Measurements from ENCODE around the gene SKIC8. TPM values are rescaled to one million over a fixed set of nuclear protein-coding genes. Genes with fewer than 3 reads are reported as not detected.

SKIC8 gene
- total RNA-seq, 1 donor from 2014 or later: 49.0 TPM

GRCh38 chr15:78319588-78319987 lies 20.2 kb upstream of the SKIC8 start:
- Histone ChIP-seq H3K27me3 (ENCODE audit: control insufficient read depth, insufficient read depth, low read length) (no peaks in the 10 kb centered on the region), H3K4me3 (ENCODE audit: low read depth, low read length) (no peak overlapping the region), H3K36me3 (ENCODE audit: control insufficient read depth, insufficient read depth, low read length) (no peaks in the 10 kb centered on the region)
- no peak for TF ChIP-seq CTCF (IDR thresholded peaks at IDR 0.05; ENCODE audit: insufficient read depth, low read length, severe bottlenecking)
- FAIRE-seq (no peak), DNase-seq (ENCODE audit: low read depth) (no peak)

DNA sequence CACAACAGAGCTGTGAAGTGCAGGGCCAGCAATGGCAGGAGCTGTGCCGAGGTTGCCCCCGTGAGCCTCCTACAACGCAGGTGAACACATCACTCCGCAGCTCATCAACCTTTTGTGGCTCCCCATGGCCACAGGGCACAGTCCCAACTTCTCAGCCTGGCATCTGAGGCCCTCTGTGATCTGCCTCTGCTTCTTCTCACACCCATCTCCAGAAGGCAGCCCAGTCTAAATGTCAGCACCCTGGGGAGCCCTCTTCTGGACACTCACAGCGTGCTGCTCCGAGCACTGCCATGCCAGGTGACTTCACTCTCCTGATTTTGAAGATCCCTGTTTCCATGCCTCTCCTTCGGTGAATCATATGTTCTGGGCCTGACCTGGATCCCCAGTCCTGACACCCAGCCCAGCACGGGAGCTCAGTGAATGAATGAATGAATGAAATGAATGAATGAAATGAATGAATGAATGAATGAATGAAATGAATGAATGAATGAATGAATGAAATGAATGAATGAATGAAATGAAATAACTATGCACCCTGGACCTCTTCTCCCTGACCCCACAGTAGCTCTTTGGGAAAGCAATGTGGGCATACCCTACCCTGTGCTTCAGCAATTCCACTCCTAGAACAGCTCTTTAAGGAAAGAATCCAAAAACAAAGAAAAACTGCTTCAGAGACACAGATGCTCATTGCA lies 17.9 kb upstream of the SKIC8 start:
- H3K4me3 ChIP-seq (ENCODE audit: low read depth, low read length): no peak overlapping the region
- peak; percentile 29 for DNase-seq (ENCODE audit: low read depth)
- H3K27me3 ChIP-seq (ENCODE audit: control insufficient read depth, insufficient read depth, low read length): no peaks in the 10 kb centered on the region
- TF ChIP-seq CTCF (IDR thresholded peaks at IDR 0.05; ENCODE audit: insufficient read depth, low read length, severe bottlenecking): peak; percentile 38
- H3K36me3 ChIP-seq (ENCODE audit: control insufficient read depth, insufficient read depth, low read length): no peaks in the 10 kb centered on the region
- no peak for FAIRE-seq

- no peak for TF ChIP-seq CTCF (IDR thresholded peaks at IDR 0.05; ENCODE audit: insufficient read depth, low read length, severe bottlenecking)
- FAIRE-seq (no peak), DNase-seq (ENCODE audit: low read depth) (peak; percentile 49)
- no peak overlapping the region for H3K4me3 ChIP-seq (ENCODE audit: low read depth, low read length)
- H3K36me3 ChIP-seq (ENCODE audit: control insufficient read depth, insufficient read depth, low read length): no peaks in the 10 kb centered on the region
- H3K27me3 ChIP-seq (ENCODE audit: control insufficient read depth, insufficient read depth, low read length): no peaks in the 10 kb centered on the region
Observed at GRCh38 chr15:78316283-78317083, 17.1 kb upstream of the SKIC8 start.

GRCh38 chr15:78315686-78316282 lies 16.4 kb upstream of the SKIC8 start:
- peak; percentile 33 for TF ChIP-seq CTCF (IDR thresholded peaks at IDR 0.05; ENCODE audit: insufficient read depth, low read length, severe bottlenecking)
- Histone ChIP-seq H3K4me3 (ENCODE audit: low read depth, low read length) (no peak overlapping the region), H3K27me3 (ENCODE audit: control insufficient read depth, insufficient read depth, low read length) (no peaks in the 10 kb centered on the region), H3K36me3 (ENCODE audit: control insufficient read depth, insufficient read depth, low read length) (no peaks in the 10 kb centered on the region)
- no peak for FAIRE-seq
- DNase-seq (ENCODE audit: low read depth): no peak

DNA sequence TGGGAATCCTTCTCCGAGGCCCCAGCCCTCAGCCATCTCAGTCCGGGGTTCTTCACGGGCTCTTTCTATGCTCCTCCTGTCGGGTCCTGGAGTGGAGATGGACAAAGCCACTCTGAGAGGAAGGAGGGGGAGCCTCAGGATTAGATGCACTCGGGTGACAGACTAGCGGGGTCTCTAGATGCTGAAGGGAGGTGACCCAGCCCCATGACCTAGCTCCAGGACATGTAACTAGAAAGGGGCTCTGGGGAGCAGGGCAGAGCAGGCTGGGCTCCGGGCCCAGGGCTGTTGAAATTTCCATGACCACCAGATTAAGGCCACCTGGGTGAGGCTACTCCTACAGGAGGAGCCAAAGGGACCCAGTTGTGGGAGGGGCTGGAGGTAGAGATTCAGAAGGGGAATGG lies 14.8 kb upstream of the SKIC8 start:
- Histone ChIP-seq H3K36me3 (ENCODE audit: control insufficient read depth, insufficient read depth, low read length) (no peaks in the 10 kb centered on the region), H3K27me3 (ENCODE audit: control insufficient read depth, insufficient read depth, low read length) (no peaks in the 10 kb centered on the region), H3K4me3 (ENCODE audit: low read depth, low read length) (no peak overlapping the region)
- DNase-seq (ENCODE audit: low read depth) (no peak), FAIRE-seq (no peak)
- TF ChIP-seq CTCF (IDR thresholded peaks at IDR 0.05; ENCODE audit: insufficient read depth, low read length, severe bottlenecking): no peak

All from bronchial epithelial cell (primary cell).